H54 (cell line): ENCODE measurements around the gene SMIM29.

Experiments
- DNase-seq: peaks from one replicate; pipeline ENCODE4 v3.0.0; 2011; ENCODE audit warnings: low spot score, mixed read lengths; ENCODE audit not compliant: insufficient read length
- FAIRE-seq: peaks from 3 replicates; lab custom pipeline; 2011; peaks lifted over from hg19 to GRCh38; lab: Jason Lieb, UNC
- POLR2A ChIP-seq: IDR thresholded peaks from 2 replicates; pipeline ENCODE4 v1.6.1; 2011; ENCODE audit warnings: low read depth, mild to moderate bottlenecking, low read length

Gene SMIM29

DNA sequence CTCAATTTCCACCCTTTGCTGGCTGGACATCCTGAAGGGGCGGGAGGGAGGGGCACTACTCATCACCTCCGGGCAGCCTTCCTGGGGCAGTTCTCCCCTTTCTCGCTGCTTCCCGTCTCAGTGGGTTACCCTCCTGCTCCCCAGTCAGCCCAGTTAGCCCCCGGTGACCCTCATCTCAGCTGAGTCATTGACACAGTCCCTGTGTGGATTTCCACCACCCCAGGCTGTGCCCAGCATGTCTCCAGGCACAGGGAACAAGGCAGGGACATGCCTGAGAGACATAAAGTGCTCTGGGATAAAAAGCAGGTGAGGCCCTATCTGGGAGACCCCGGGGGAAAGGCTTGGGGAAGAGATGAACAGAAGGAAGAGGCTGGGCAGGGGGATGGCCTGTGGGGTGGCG is 42.1 kb downstream of the SMIM29 start:
- TF ChIP-seq POLR2A, result no peak
- DNase-seq (no peak), FAIRE-seq (no peak)

DNA sequence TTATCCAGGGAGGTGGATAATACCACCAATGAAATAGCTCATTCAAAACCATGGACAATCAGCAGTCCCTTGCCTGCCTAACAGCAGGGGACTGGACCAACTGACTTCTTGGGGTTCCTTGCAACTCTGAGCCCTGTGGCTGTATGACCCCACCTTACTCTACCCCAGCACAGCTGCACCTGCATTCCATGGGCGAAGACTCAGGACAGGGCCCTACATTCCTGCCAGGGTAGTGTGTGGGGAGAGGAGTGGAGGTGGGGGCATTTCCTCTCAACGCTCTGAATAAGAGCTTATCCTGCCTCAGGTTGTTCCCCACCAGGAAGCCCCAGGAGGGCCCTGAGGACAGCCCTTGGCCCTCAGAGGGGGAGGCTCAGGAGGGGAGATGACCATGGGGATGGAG is 42.9 kb downstream of the SMIM29 start:
- DNase-seq (no peak), FAIRE-seq (no peak)
- TF ChIP-seq POLR2A, result no peak

DNA sequence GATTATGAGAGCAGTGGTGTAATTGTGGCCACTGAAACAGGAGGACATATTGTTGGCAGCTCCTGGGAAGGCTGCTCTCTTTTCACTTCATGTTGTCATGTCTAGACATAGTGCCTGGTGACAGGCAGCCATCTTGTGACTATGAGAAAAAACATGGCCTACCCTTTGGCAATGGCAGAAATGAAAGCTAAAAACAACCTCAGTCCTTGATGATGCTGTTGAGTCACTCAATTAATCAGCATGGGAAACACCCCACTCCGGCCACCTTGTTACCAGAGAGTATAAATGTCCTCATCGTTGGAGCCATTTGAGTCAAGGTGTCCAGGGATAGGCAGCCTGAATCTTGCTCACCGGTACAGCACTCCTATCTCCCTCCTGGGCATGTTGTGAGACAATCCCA is 43.3 kb downstream of the SMIM29 start:
- FAIRE-seq (no peak), DNase-seq (no peak)
- TF ChIP-seq POLR2A, result no peak

DNA sequence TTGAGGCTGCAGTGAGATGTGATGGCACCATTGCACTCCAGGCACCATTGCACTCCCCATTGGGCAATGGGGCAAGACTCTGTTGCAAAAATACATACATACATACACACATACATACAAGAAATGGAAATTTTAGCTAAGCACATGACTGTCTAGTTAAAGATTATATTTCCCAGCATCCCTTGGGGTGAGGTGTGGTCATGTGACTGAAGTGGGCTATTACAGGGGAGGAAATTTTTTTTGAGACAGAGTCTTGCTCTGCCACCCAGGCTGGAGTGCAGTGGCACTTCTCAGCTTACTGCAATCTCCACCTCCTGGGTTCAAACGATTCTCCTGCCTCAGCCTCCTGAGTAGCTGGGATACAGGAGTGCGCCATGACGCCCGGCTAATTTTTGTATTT is 44.1 kb downstream of the SMIM29 start:
- no peak for FAIRE-seq
- no peak for TF ChIP-seq POLR2A
- no peak for DNase-seq

DNA sequence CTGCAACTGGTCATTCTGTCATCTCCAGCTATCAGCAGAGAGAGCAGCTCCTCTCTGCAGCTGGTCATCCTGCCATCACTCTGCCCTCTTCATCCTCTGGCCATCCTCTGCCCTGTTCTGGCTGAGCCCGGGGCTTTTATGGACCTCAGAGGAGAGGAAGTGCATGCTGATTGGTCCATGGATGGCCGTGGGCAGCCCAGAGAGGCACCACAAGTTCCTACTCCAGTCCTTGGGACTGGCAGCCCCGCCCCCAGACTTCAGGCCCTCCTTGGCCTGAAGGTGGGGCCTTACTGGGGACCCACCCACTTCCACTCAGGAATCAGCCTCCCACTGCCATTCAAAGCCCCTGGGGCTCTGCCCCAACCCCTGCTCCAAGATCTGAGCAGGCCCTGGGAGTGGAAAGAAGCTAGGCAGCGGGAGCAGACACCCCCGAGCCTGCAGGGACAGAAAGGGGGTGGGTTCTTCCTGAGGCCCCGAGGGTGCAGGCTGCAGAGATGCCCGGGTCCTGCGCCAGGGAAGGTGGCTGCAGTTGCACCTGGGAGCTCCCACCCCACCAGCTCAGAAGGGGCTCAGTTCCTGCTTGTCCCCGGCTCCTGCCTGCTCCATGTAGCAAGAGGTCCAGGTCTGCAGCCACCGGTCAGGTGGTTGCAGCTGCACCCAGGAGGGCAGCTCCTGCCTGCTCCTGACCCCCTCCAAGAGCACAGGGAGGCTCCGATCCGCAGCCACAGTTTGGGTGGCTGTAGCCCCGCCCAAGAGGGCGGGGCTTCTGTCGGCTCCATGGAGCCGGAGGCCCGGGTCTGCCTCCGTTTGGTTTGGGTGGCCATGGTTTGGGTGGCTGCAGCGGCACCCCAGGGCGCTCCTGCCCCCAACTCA is 46.2 kb downstream of the SMIM29 start:
- FAIRE-seq (no peak), DNase-seq (no peak)
- TF ChIP-seq POLR2A, result no peak; the same call in 1 of the 2 replicates

DNA sequence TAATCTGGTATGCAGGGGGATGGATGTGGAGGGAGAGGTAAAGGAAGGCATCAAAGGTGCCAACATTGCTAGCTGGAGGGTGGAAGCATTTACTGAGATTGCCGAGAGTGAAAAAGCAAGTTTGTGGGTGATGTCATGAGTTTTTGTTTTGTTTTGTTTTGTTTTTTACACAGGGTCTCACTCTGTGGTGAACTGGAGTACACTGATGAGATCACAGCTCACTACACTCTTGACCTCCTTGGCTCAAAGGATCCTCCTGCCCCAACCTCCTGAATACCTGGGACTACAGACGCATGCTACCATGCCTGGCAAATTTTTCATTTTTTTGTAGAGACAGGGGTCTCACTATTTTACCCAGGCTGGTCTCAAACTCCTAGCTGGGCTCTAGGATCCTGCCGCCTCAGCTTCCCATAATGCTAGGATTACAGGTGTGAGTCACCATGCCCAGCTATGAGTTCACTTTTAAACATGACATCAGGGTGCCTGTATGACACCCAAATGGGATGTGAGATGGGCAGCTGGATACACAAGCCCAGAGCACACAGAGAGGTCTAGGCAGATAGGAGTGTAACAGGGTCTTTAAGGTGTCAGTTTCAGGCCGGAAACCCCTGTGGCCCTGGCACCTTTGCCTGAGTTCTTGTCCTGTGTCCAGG is 47.2 kb downstream of the SMIM29 start:
- no peak for TF ChIP-seq POLR2A
- DNase-seq (no peak), FAIRE-seq (no peak)

DNA sequence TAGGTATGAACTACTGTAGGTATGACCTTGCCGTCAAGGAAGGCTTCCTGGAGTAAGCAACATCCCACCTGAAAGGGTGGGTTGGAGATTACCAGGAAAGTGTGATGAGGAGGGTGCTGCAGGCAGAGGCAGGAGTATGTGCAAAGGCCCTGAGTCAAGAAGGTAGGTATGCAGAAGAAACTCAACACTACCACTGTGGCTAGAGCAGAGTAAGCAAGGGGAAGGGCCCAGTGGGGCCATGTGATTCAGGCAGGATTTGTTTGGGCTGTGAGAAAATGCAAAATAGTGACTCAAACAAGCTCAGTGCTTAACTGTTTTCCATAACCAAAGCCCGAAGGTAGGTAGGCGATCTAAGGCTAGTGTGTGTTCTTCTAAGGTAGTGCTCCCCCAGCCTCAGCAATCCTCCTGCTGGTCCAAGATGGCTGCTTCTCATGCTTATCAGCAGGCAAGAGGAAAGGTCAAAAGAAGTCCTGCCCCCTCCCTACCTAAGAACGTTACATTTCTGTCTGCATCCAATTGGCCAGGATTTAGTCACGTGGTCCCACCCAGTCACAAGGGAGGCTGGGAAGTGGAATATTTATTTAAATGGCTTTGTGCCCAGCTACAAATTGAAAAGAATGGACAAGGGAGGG is 48.4 kb downstream of the SMIM29 start:
- FAIRE-seq, result no peak
- no peak for TF ChIP-seq POLR2A
- no peak for DNase-seq

DNA sequence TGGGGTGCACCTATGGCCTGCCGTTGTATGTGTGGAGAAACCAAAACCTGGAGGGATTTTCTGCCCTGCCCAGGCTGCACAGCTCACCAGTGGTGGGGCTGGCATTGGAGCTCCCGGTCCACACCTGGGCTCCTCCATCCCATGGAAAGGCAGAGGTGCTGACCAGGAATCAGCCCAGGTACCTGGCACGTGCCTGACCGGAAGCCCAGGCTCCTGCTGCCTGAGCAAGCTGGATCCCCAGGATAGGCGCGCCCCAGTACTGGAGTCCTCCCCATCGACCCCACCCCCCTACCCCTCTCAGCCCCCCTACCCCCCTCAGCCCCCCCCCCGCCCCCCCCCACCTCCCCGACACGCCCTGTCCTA is 52.0 kb downstream of the SMIM29 start:
- DNase-seq (no peak), FAIRE-seq (no peak)
- TF ChIP-seq POLR2A, result no peak
